Measurements from ENCODE around the gene SLC23A2. TPM values are rescaled to one million over a fixed set of nuclear protein-coding genes. Genes with fewer than 3 reads are reported as not detected.

Gene SLC23A2
- total RNA-seq, 1 donor from 2014 or later = 20.8 TPM

DNA sequence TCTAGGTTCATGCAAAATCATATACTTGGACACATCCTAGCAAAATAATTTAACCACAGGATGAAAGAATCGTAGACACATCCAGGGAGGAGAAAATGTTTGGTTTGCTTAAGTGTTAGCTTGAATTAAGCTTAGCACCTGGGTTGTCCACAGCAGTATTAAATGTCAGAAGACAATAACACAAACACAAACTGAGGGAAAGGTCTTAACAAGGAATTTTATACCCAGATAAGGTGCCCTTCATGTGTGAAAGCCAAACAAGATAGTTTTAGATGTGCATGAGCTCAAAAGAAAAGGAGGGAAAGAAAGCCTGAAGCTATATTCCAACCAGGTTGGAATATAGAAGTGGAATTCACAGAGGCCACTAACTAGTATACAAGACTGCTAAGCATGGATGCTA, 49.1 kb downstream of the SLC23A2 start:
- Histone ChIP-seq H3K9me3 (ENCODE audit: insufficient read depth, low read depth, low read length) (peaks cover 4% of the 10 kb centered on the region), H3K4me2 (ENCODE audit: low read length) (no peak overlapping the region), H3K27me3 (ENCODE audit: insufficient read depth, low read length) (no peaks in the 10 kb centered on the region), H3K4me1 (ENCODE audit: insufficient read depth, low read length) (peaks cover 7% of the 10 kb centered on the region), H3K4me3 (ENCODE audit: insufficient read depth, low read depth, low read length) (no peak overlapping the region), H4K20me1 (ENCODE audit: insufficient read depth, low read length) (peaks cover 8% of the 10 kb centered on the region), H3K9ac (ENCODE audit: low read length) (no peak overlapping the region), H3K27ac (ENCODE audit: low read depth, low read length) (no peak overlapping the region), H3K79me2 (ENCODE audit: insufficient read depth, low read length) (no peaks in the 10 kb centered on the region), H3K36me3 (ENCODE audit: insufficient read depth, low read length) (no peaks in the 10 kb centered on the region), H2AFZ (ENCODE audit: low read depth, low read length) (no peak overlapping the region)
- FAIRE-seq = no peak
- Mint-ChIP-seq H3K27ac (ENCODE audit: unreplicated experiment) (no peak overlapping the region), H3K4me3 (ENCODE audit: unreplicated experiment) (no peak overlapping the region), H3K9me3 (ENCODE audit: unreplicated experiment) (no peaks in the 10 kb centered on the region), H3K36me3 (ENCODE audit: low read depth, unreplicated experiment) (peaks cover 2% of the 10 kb centered on the region), H3K27me3 (ENCODE audit: low read depth, unreplicated experiment) (no peaks in the 10 kb centered on the region), H3K4me1 (ENCODE audit: low read depth, unreplicated experiment) (peaks cover 24% of the 10 kb centered on the region)
- no peak for TF ChIP-seq EZH2 (IDR thresholded peaks at IDR 0.05; ENCODE audit: insufficient read depth, low read length)
- no peak for TF ChIP-seq CTCF (IDR thresholded peaks at IDR 0.05; ENCODE audit: insufficient read depth, low read depth, low read length)
- DNase-seq (ENCODE audit: low read depth) = no peak

GRCh38 chr20:4951299-4951698, 50.0 kb downstream of the SLC23A2 start:
- TF ChIP-seq CTCF (IDR thresholded peaks at IDR 0.05; ENCODE audit: insufficient read depth, low read depth, low read length) (no peak), EZH2 (IDR thresholded peaks at IDR 0.05; ENCODE audit: insufficient read depth, low read length) (no peak)
- Histone ChIP-seq H3K4me1 (ENCODE audit: insufficient read depth, low read length) (peaks cover 7% of the 10 kb centered on the region), H3K9me3 (ENCODE audit: insufficient read depth, low read depth, low read length) (peaks cover 4% of the 10 kb centered on the region), H2AFZ (ENCODE audit: low read depth, low read length) (peak overlapping the region; percentile 20), H3K36me3 (ENCODE audit: insufficient read depth, low read length) (no peaks in the 10 kb centered on the region), H3K9ac (ENCODE audit: low read length) (peak overlapping the region; percentile 50), H3K27me3 (ENCODE audit: insufficient read depth, low read length) (no peaks in the 10 kb centered on the region), H3K27ac (ENCODE audit: low read depth, low read length) (peak overlapping the region; percentile 24), H3K4me2 (ENCODE audit: low read length) (peak overlapping the region; percentile 54), H3K4me3 (ENCODE audit: insufficient read depth, low read depth, low read length) (no peak overlapping the region), H3K79me2 (ENCODE audit: insufficient read depth, low read length) (no peaks in the 10 kb centered on the region), H4K20me1 (ENCODE audit: insufficient read depth, low read length) (peaks cover 8% of the 10 kb centered on the region)
- Mint-ChIP-seq H3K4me1 (ENCODE audit: low read depth, unreplicated experiment) (peaks cover 24% of the 10 kb centered on the region), H3K9me3 (ENCODE audit: unreplicated experiment) (no peaks in the 10 kb centered on the region), H3K27me3 (ENCODE audit: low read depth, unreplicated experiment) (no peaks in the 10 kb centered on the region), H3K4me3 (ENCODE audit: unreplicated experiment) (peak overlapping the region; percentile 36), H3K36me3 (ENCODE audit: low read depth, unreplicated experiment) (peaks cover 2% of the 10 kb centered on the region), H3K27ac (ENCODE audit: unreplicated experiment) (peak overlapping the region; percentile 91)
- peak; percentile 45 for FAIRE-seq
- DNase-seq (ENCODE audit: low read depth) = peak; percentile 89

GRCh38 chr20:4950841-4951240, 50.5 kb downstream of the SLC23A2 start:
- peaks cover 24% of the 10 kb centered on the region for H3K4me1 Mint-ChIP-seq (ENCODE audit: low read depth, unreplicated experiment)
- peak overlapping the region; percentile 24 for H3K27ac ChIP-seq (ENCODE audit: low read depth, low read length)
- peak overlapping the region; percentile 54 for H3K4me2 ChIP-seq (ENCODE audit: low read length)
- no peak overlapping the region for H3K4me3 ChIP-seq (ENCODE audit: insufficient read depth, low read depth, low read length)
- no peaks in the 10 kb centered on the region for H3K27me3 Mint-ChIP-seq (ENCODE audit: low read depth, unreplicated experiment)
- H3K36me3 Mint-ChIP-seq (ENCODE audit: low read depth, unreplicated experiment) = peaks cover 3% of the 10 kb centered on the region
- H3K9me3 ChIP-seq (ENCODE audit: insufficient read depth, low read depth, low read length) = peaks cover 4% of the 10 kb centered on the region
- TF ChIP-seq CTCF (IDR thresholded peaks at IDR 0.05; ENCODE audit: insufficient read depth, low read depth, low read length) (no peak), EZH2 (IDR thresholded peaks at IDR 0.05; ENCODE audit: insufficient read depth, low read length) (no peak)
- no peaks in the 10 kb centered on the region for H3K36me3 ChIP-seq (ENCODE audit: insufficient read depth, low read length)
- DNase-seq (ENCODE audit: low read depth) (no peak), FAIRE-seq (no peak)
- H3K27ac Mint-ChIP-seq (ENCODE audit: unreplicated experiment) = peak overlapping the region; percentile 91
- H3K4me1 ChIP-seq (ENCODE audit: insufficient read depth, low read length) = peaks cover 7% of the 10 kb centered on the region
- peak overlapping the region; percentile 20 for H2AFZ ChIP-seq (ENCODE audit: low read depth, low read length)
- peaks cover 8% of the 10 kb centered on the region for H4K20me1 ChIP-seq (ENCODE audit: insufficient read depth, low read length)
- H3K9ac ChIP-seq (ENCODE audit: low read length) = peak overlapping the region; percentile 50
- H3K4me3 Mint-ChIP-seq (ENCODE audit: unreplicated experiment) = no peak overlapping the region
- H3K9me3 Mint-ChIP-seq (ENCODE audit: unreplicated experiment) = no peaks in the 10 kb centered on the region
- no peaks in the 10 kb centered on the region for H3K27me3 ChIP-seq (ENCODE audit: insufficient read depth, low read length)
- H3K79me2 ChIP-seq (ENCODE audit: insufficient read depth, low read length) = no peaks in the 10 kb centered on the region

Measured in astrocyte (in vitro differentiated cells and primary cell).